H1 (cell line): ENCODE measurements around the gene PDCD7.

Source experiments
- ASH2L ChIP-seq: fragments of 200-600, 300-600 bp; sonication (generic); IDR thresholded peaks from one replicate; pipeline ENCODE4 v1.7.1; 2017; ENCODE audit warnings: low read length
- ATF2 ChIP-seq: IDR thresholded peaks from 2 replicates; pipeline ENCODE4 v1.6.1; 2012; ENCODE audit warnings: low read length, inconsistent platforms
- CEBPB ChIP-seq: IDR thresholded peaks from 2 replicates; pipeline ENCODE4 v1.6.1; 2012; ENCODE audit warnings: low read depth, low read length
- CHD2 ChIP-seq: IDR thresholded peaks from 2 replicates; pipeline ENCODE4 v1.6.1; 2012; ENCODE audit warnings: low read length, improper control_type of control experiment
- CHD7 ChIP-seq: fragments of 300-600 bp; sonication (generic); IDR thresholded peaks from 2 replicates; pipeline ENCODE4 v1.7.1; 2012; ENCODE audit warnings: low read length, moderate library complexity, mild to moderate bottlenecking, inconsistent platforms; ENCODE audit not compliant: insufficient replicate concordance
- CTCF ChIP-seq, 3 experiments: IDR thresholded peaks; 1 replicate in 2 of 3; 2 replicates in 1 of 3; pipeline versions ENCODE4 v1.5.1 to v1.6.1; 2011; ENCODE audit warnings: low read length in 3 of 3, mild to moderate bottlenecking in 3 of 3, inconsistent platforms in 2 of 3, low read depth in 1 of 3, moderate library complexity in 1 of 3; ENCODE audit not compliant: insufficient read depth in 1 of 3; ENCODE audit errors: control extremely low read depth in 1 of 3
- EZH2 ChIP-seq: fragments of 200-600 bp; sonication (generic); IDR thresholded peaks from 2 replicates; pipeline ENCODE4 v1.7.1; 2012; ENCODE audit warnings: low read depth, mild to moderate bottlenecking, moderate library complexity, low read length, inconsistent platforms; ENCODE audit not compliant: severe bottlenecking
- HDAC6 ChIP-seq: IDR thresholded peaks from one replicate; pipeline ENCODE4 v1.7.1; 2012; ENCODE audit warnings: low read depth, mild to moderate bottlenecking, inconsistent platforms, low read length, moderate library complexity
- POLR2A ChIP-seq, 2 experiments: IDR thresholded peaks; 1 replicate in 1 of 2; 2 replicates in 1 of 2; pipeline ENCODE4 v1.6.1; 2011; ENCODE audit warnings: low read depth in 2 of 2, low read length in 2 of 2, mild to moderate bottlenecking in 2 of 2; ENCODE audit errors: control extremely low read depth in 1 of 2
- POLR2AphosphoS5 ChIP-seq: IDR thresholded peaks from 2 replicates; pipeline ENCODE4 v1.6.1; 2011; ENCODE audit warnings: low read depth, low read length
- RAD21 ChIP-seq, 2 experiments: IDR thresholded peaks in 1 of 2; conservative IDR thresholded peaks in 1 of 2; 2 replicates each; pipeline ENCODE4 v1.6.1; 2011; ENCODE audit warnings: low read depth in 2 of 2, low read length in 2 of 2, improper control_type of control experiment in 1 of 2, inconsistent platforms in 1 of 2, mild to moderate bottlenecking in 1 of 2, moderate library complexity in 1 of 2
- RFX5 ChIP-seq: IDR thresholded peaks from 2 replicates; pipeline ENCODE4 v1.6.1; 2011; ENCODE audit warnings: low read depth, low read length, improper control_type of control experiment, borderline replicate concordance
- SP2 ChIP-seq: IDR thresholded peaks from 2 replicates; pipeline ENCODE4 v1.6.1; 2012; ENCODE audit warnings: mild to moderate bottlenecking, low read length, inconsistent platforms
- YY1 ChIP-seq: IDR thresholded peaks from 2 replicates; pipeline ENCODE4 v1.6.1; 2011; ENCODE audit warnings: low read depth, mild to moderate bottlenecking, low read length

GRCh38 chr15:65101411-65101890 lies 32.2 kb downstream of the PDCD7 start:
- no peak for TF ChIP-seq POLR2AphosphoS5
- TF ChIP-seq ATF2 = no peak
- no peak for TF ChIP-seq ASH2L
- TF ChIP-seq CTCF (IDR thresholded peaks at IDR 0.05; ENCODE audit: control extremely low read depth in 1 of 3, insufficient read depth in 1 of 3, low read depth in 1 of 3, low read length in 3 of 3) = peak; percentile 74 to 97 (median 92)
- TF ChIP-seq CEBPB = no peak
- TF ChIP-seq POLR2A (IDR thresholded peaks at IDR 0.05; ENCODE audit: control extremely low read depth in 1 of 2, low read depth in 2 of 2, low read length in 2 of 2) = no peak
- no peak for TF ChIP-seq EZH2
- TF ChIP-seq HDAC6 = no peak
- TF ChIP-seq CHD7 = no peak
- peak; percentile 90 for TF ChIP-seq RAD21 (IDR thresholded peaks at IDR 0.05 in 1 of 2, conservative IDR thresholded peaks at IDR 0.05 in 1 of 2; ENCODE audit: low read depth in 2 of 2, low read length in 2 of 2)
- TF ChIP-seq CHD2 = no peak
- no peak; the same call in 1 of the 2 replicates for TF ChIP-seq YY1
- no peak for TF ChIP-seq SP2
- TF ChIP-seq RFX5 = no peak
